Measurements from ENCODE around the gene BLNK.
A peak's percentile ranks its signal among the peaks of the same experiment; 100 is the strongest.

Gene BLNK

DNA sequence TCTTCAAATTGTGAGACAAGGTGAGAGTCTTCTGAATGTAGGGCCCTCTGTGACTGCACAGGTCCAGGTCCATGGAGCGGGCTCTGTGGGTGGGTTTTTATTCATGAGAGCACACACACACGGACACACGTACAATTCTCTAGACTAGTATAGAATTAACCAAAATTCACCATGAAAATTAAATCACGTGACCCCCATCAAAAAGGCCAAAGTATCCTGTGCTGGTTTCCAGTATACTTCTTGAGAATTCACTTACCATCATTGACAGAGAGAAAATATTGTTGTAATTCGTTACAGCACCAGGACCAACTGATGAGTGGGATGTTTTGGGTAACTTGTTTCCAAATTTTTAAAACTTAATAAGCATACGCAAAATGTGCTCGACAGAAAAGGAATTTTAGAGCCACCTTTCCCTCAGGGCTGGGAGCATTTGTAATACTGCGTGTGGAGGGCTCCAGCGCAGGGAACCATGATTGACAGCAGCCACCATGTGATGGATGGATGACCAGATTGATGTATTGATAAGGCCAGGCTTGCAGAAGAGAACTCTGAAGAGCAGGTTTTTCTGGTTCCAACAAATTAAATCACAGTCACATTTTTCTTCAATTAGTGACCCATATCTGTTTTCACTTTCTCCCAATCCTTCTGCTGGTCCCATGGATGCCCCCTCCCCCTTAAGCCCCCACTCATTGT is 18.0 kb upstream of the BLNK start:
- DNase-seq (ENCODE audit: low spot score): no peak
- FAIRE-seq: no peak

GRCh38 chr10:96288151-96288621 is 16.8 kb upstream of the BLNK start:
- FAIRE-seq (no peak), DNase-seq (ENCODE audit: low spot score) (no peak)

GRCh38 chr10:96287392-96288105 is 16.2 kb upstream of the BLNK start:
- FAIRE-seq (no peak), DNase-seq (ENCODE audit: low spot score) (no peak)

GRCh38 chr10:96285331-96285752 is 14.0 kb upstream of the BLNK start:
- FAIRE-seq (no peak), DNase-seq (ENCODE audit: low spot score) (no peak)

GRCh38 chr10:96283756-96284155 is 12.4 kb upstream of the BLNK start:
- no peak for DNase-seq (ENCODE audit: low spot score)
- FAIRE-seq: no peak

DNA sequence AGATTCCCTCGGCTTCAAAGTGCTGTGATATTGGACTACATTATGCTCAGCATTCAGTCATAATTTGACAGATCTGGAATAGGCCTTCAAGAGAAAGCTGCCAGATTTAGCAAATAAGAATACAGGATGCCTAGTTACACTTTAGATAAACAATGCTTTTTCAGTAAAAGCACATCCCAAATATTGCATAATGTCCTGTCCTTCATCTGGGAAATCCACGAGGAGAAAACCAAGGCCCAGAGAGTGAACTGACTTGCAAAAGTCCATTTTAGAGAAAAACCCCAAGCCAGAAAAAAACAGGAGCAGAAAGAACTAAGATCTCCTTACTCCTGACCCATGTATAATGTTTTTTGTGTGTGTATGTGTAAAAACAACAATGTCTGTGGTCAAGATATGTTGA is 12.0 kb upstream of the BLNK start:
- DNase-seq (ENCODE audit: low spot score) (no peak), FAIRE-seq (no peak)

- DNase-seq (ENCODE audit: low spot score) (no peak), FAIRE-seq (no peak)
Measured at GRCh38 chr10:96281444-96282029, 10.2 kb upstream of the BLNK start.

DNA sequence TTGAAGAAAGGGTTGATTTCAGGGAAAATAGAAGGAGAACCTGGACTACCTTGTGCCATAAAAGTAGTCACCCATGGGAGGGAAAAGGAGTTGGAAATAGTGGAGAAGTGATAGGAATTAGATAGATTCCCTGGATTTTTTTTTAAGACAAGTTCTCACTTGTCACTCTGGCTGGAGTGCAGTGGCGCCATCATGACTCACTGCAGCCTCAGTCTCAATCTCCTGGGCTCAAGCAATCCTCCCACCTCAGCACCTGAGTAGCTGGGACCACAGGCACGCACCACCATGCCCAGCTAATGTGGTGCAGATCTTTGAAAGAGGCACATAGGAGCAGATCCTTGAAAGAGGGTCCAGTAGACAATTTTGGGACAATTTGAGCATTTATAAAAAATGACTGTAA is 9.5 kb upstream of the BLNK start:
- FAIRE-seq: no peak
- no peak for DNase-seq (ENCODE audit: low spot score)

GRCh38 chr10:96279191-96279641 is 7.8 kb upstream of the BLNK start:
- FAIRE-seq (no peak), DNase-seq (ENCODE audit: low spot score) (no peak)

DNA sequence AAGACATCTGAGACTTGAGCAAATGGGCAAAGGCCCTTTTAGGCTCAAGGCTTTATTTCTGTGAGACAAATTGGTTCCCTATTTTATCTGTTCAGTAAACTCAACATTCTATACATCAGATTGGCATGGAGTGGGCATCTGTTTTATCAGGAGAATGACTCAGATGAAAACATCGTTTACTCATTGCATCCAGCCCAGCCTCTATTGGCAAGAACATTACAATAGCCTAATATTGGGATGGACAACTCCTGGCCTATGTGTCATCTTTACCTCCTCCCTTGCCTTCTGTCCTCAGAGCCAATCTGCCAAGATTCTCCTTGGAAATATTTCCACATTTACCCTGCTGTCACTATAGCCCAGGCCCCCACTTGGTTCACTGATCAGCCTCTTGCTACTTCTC is 5.5 kb upstream of the BLNK start:
- DNase-seq (ENCODE audit: low spot score): no peak
- FAIRE-seq: no peak

DNA sequence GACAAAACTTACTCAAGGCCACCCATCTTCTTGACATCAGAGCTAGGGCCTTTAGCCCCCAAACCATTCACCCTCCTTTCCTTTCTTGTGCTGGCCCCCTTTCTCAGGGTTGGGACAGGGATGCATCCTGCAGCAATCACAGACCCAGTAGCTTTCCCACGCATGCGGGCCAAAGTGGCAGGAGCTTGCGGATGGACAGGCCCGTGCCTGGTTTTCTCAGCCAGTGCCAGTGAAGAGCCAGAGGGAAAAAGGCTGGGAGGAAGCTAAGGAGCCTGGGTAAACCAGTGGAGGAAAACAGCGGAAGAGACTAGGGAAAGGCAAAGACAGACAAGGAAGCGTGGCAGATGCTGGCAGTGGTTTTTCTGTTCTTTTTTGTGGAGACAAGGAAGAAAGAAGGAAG is 5.1 kb upstream of the BLNK start:
- FAIRE-seq (no peak), DNase-seq (ENCODE audit: low spot score) (no peak)

- FAIRE-seq (no peak), DNase-seq (ENCODE audit: low spot score) (no peak)
Measured at GRCh38 chr10:96275685-96276418, 4.5 kb upstream of the BLNK start.

- no peak for DNase-seq (ENCODE audit: low spot score)
- FAIRE-seq: peak; percentile 66
Measured at GRCh38 chr10:96272316-96273280, 1.2 kb upstream of the BLNK start.

- DNase-seq (ENCODE audit: low spot score) (no peak), FAIRE-seq (no peak)
Measured at GRCh38 chr10:96270571-96270970, 798 bp downstream of the BLNK start.

DNA sequence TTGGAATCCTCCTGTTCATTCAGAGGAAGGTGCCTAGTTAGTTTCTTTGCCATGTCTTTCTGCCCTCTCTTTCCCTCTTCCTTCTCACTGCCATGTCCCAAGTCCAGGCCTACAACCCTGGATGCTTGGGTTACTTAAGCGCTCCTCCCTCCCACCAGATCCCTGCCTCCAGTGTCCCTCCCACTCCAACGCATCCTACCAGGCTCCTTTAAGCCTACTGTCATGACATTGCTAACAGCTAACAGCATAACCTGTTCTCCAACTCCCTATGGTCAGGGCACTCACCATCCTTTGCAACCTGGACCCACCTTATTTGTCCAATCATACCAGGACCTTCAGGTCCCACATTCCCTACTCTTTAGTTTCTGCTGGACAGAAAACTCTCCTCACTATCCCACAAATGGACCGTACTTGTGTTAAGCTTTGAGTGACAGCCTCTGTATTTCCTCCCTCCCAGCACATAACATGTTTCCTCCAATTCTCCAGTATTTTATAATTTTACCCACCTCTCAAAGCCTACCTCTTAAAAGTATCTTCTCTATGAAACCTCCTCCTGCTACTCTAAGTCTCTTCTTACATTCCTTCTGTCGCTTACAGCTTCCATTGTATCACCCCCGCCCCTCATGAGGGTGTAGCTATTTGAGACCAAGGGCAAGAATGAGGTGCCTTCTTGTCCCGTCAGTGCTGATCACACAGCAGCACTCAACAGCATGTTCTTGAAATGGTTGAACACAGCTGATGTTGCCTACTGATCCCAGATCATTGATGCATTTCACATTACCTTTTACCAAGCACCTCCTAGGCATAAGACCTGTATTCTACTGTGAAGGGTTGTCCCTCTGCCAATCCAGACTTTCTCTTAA is 1.7 kb downstream of the BLNK start:
- no peak for DNase-seq (ENCODE audit: low spot score)
- FAIRE-seq: no peak

- DNase-seq (ENCODE audit: low spot score): no peak
- FAIRE-seq: no peak
Measured at GRCh38 chr10:96268341-96268909, 2.9 kb downstream of the BLNK start.

DNA sequence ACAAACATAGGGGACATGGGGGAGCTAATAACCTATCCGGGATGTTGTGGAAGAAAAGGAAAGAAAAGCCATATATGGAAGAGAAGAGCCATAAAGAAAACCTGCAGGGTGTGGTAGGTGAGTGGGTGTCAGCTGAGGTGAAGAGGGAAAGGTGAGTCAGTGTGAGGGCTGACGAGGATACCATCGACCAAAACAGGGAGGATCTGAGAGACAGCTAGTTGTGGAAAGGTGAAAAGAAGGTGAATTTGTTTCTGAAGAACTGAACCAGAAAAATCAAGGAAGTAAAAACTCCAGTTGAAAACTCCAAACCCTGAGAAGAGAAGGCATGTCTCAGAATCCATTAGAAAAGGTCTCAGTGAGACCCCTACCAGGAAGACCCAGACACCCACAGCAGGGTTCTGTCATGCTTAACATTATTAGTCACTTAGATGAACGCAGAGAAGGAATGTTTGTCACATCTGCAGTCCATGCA is 4.1 kb downstream of the BLNK start:
- FAIRE-seq: no peak
- DNase-seq (ENCODE audit: low spot score): no peak

DNA sequence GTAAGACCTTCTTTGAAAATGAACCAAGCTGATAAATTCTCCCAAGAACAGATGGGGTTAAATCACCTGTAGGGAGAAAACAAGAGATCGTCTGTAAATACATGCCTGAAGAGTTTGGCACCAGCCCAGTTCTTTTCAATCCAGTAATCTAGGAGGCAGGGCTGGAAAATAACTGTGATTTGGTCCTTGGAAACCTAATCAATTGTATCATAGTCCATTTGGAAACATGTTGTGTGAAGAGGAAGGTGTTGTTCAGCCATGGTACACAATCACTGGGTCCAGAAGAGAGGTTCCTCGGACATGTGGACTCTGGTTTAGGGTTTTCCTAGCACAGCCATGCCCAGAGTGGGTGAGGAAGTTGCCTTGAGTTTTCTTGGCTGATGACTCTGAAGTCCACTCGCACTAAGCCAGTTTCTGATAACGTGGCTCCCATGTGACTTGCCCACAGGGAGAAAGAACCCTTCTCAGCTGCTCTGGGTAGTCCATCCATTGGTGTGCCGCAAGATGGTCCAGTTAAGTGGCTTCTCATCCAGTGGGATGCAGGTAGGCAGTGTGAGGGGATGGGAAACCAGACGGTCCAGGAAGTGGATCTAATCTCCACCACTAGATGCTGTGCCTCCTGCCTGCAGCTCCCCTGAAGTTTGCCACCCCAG is 5.1 kb downstream of the BLNK start:
- FAIRE-seq (no peak), DNase-seq (ENCODE audit: low spot score) (no peak)

- no peak for DNase-seq (ENCODE audit: low spot score)
- FAIRE-seq: no peak
Measured at GRCh38 chr10:96264938-96265337, 6.4 kb downstream of the BLNK start.
